GM18951 (cell line): ENCODE results near the gene CDK15.
"Not testable (repeated sequence)": the region's sequence is repeated elsewhere in the genome, so short reads cannot be mapped to it uniquely, and the experiment has no call there.

Experiments
- POLR2A ChIP-seq: IDR thresholded peaks from 4 replicates; pipeline ENCODE4 v1.6.1; 2011; ENCODE audit warnings: mild to moderate bottlenecking; ENCODE audit not compliant: insufficient read length, insufficient read depth; ENCODE audit errors: extremely low read depth
- in situ Hi-C: fragments of 300-500 bp; cut with MboI; formaldehyde crosslinking; loops from one replicate; pipeline ENCODE4 v1.12.0; 2022; ENCODE audit warnings: low sequenced_read_pairs, mixed read lengths, inconsistent platforms; ENCODE audit not compliant: unreplicated experiment

CDK15 gene

DNA sequence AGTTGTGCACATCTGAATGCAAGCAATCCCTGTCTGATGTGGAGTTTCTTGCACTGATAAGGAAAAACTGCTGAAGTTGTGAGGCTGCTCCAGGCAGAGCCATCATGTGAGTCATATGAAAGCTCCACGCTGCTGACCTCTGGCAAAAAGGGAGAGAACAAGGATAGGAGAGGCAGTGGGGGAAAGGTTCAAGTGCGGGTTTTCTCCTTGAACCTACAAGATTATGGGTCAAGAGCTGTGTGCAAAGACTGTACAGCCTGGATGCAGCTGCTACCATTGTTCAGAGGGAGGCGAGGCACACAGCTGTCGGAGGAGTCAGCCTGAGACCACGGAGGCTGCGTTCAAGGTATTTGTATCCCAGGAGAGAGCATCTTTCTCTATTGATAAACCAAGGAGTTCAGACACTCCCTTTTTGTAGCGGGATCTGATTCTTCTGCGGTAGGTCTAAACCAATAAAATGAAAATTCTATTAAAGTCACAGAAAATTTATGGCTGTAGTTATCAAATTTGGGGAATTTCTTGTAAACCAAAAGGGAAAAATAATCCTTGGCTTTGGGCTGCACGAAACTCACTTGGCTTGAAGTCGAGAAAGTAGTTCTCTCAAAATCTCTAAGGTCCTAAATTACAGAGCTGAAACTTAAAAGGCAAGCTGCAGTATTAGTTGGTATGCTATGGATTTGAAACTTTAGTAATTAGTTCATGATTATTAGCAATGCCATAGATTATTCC, at the start of gene CDK15:
TSS of gene CDK15 (plus strand) at position 96 of the 729 bp plus-strand sequence. CDS start at position 224, 128 bp downstream.
- no peak for TF ChIP-seq POLR2A
- in situ Hi-C loops, result no loop called here

DNA sequence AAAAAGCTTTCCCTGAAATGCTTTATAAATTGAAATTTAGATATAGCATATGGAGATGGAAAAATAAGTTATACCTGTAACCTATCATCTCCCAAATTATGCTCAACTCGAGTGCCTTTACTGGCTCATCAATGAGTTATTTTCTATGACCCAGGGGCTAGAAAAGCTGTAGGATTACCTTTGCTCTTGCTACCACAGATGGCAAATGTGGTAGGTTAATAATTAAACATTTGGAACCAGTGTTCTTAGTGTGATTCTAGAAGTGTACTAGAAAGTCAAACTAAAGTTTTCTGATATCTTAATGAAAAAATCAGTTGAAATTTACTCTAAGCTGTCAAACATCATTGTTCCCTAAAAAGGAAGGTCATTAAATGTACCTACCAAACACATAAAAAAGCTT, 48.1 kb upstream of the CDK15 start:
- in situ Hi-C loops, result no loop called here
- no peak for TF ChIP-seq POLR2A

DNA sequence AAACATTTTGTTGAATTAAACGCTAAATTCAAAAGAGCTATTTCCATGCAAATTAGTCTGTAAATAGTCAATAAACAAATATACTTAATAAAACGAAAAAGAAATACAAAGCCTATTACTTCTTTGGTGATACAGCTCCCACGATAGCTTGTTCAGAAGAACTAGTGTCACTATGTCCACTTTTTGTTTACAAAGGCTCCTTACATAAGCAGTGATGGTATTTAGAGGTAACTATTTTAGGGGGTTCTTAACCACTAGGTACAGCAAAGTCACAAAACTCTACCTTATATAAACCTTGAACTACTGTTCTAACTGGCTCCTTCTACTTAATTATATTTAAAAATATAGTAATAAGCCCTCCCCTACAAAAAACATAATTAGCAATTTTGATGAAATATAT, 47.5 kb upstream of the CDK15 start:
- in situ Hi-C loops, result no loop called here
- TF ChIP-seq POLR2A, result no peak

- in situ Hi-C loops, result no loop called here
- no peak for TF ChIP-seq POLR2A
These were observed 46.8 kb upstream of the CDK15 start for GRCh38 chr2:201759567-201759966.

- no peak for TF ChIP-seq POLR2A
- in situ Hi-C loops, result no loop called here
These were observed 45.2 kb upstream of the CDK15 start for GRCh38 chr2:201761101-201761500.

GRCh38 chr2:201764469-201764868, 41.9 kb upstream of the CDK15 start:
- in situ Hi-C loops, result not testable (repeated sequence)

GRCh38 chr2:201765799-201766198, 40.5 kb upstream of the CDK15 start:
- TF ChIP-seq POLR2A, result no peak
- in situ Hi-C loops, result no loop called here

DNA sequence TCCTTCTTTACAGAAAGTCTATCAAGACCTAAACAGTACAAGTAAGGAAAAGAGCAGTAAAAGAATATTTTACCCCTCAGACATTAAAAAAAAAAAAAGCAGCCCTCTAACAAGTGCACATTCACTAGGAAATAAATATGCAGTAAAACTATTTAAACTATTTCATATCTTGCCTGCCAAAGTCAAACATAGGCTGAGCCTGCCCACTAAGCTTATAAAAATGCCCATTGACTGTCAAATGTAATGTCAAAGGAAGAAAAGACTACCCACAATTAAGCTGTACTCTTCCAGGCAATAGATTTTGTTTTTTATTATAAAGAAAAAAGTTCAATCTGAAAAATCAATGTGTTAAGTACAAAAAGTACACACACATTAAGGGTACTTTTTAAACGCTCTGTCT, 37.4 kb upstream of the CDK15 start:
- in situ Hi-C loops, result no loop called here
- no peak for TF ChIP-seq POLR2A

- no peak for TF ChIP-seq POLR2A
- in situ Hi-C loops, result no loop called here
These were observed 36.5 kb upstream of the CDK15 start for GRCh38 chr2:201769666-201770373.

DNA sequence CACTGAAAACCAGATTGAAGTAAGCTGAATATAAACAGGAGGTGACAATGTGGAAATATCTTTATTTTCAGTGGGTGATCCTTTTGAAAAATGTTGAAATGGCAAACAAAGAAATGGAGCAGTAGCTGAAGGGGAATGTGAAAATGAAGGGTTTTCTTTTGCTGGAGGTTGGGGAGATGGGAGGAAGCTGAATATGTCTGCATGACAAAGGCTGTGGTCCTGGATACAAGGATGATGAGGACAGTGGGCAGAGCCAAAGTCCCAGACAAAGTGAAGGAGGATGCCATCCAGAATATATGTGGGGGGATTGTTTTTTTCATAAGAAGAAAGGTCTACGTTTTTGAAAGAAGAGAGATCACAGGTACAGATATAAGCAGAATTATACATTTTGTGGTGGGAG, 32.3 kb upstream of the CDK15 start:
- in situ Hi-C loops, result no loop called here
- no peak for TF ChIP-seq POLR2A

DNA sequence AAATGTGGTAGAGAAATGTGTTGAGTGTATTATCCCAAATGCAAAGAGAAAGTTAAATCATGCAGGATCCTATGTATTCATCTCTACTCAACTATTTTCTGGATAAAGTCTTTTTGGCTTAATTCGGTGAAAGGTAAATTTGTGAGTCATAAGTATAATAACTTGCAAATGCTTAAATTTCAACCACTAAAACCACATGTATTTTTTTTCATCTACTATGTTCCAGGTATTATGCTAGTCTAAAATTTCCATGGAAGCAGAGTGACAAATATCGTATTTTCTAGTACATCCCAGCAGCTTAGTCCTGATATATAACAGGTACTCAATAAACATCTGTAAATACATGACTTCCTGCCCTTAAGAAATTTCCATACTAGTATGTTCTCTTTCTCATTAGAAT, 31.8 kb upstream of the CDK15 start:
- TF ChIP-seq POLR2A, result no peak
- in situ Hi-C loops, result no loop called here

- no peak for TF ChIP-seq POLR2A
- in situ Hi-C loops, result no loop called here
These were observed 31.0 kb upstream of the CDK15 start for GRCh38 chr2:201775326-201775725.

DNA sequence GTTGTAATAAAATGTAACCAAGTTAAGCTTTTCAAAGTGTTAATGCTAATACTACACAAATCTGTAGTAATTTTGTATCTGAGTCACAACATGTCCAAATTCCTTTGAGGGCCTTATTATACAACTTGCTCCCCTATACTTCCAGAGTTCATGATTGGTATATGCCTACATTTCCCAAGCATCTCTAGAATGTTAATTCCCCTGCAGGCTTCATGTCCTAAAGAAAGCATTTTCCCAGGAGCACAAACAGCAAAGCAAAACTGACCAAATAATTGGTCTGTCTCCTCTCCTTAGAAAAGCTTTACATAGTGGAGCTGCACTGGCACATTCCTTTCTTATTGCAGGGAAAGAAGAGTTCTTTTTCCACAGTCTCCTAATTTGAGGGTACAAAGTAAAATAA, 29.3 kb upstream of the CDK15 start:
- no peak for TF ChIP-seq POLR2A
- in situ Hi-C loops, result no loop called here

GRCh38 chr2:201777869-201778268, 28.5 kb upstream of the CDK15 start:
- no peak for TF ChIP-seq POLR2A
- in situ Hi-C loops, result no loop called here
